Aorta (tissue), 5 donors: ENCODE results near the gene MAP3K13. TPM values are rescaled to one million over a fixed set of nuclear protein-coding genes. Genes with fewer than 3 reads are reported as not detected.
"Not testable (repeated sequence)": the region's sequence is repeated elsewhere in the genome, so short reads cannot be mapped to it uniquely, and the experiment has no call there.

Source experiments
- ATAC-seq: fragments of 200-7000 bp; cut with Tn5 transposase; one replicate; pipeline ENCODE4 v1.9.1; 2022; ENCODE audit warnings: moderate library complexity; ENCODE audit not compliant: low FRiP score
- DNase-seq, 2 donors: peaks; one replicate each; pipeline ENCODE4 v3.0.0-alpha.2; 2020
- H3K27ac ChIP-seq, 2 donors: one replicate each; pipeline ENCODE4 v1.5.1; 2013; ENCODE audit warnings: low read length in 2 of 2, mild to moderate bottlenecking in 2 of 2, moderate library complexity in 2 of 2, control low read depth in 1 of 2, inconsistent platforms in 1 of 2, low read depth in 1 of 2
- H3K27me3 ChIP-seq, 2 donors: one replicate each; pipeline ENCODE4 v1.6.1; 2013; ENCODE audit warnings: control low read depth in 1 of 2, low read length in 1 of 2, mild to moderate bottlenecking in 1 of 2, moderate library complexity in 1 of 2; ENCODE audit not compliant: insufficient read depth in 2 of 2, control insufficient read depth in 1 of 2
- H3K36me3 ChIP-seq, 2 donors: one replicate each; pipeline ENCODE4 v1.6.1; 2013; ENCODE audit warnings: control low read depth in 1 of 2, low read length in 1 of 2, mild to moderate bottlenecking in 1 of 2; ENCODE audit not compliant: insufficient read depth in 2 of 2, control insufficient read depth in 1 of 2
- H3K4me1 ChIP-seq, 2 donors: one replicate each; pipeline ENCODE4 v1.6.1; 2013; ENCODE audit warnings: low read length in 2 of 2, control low read depth in 1 of 2, mild to moderate bottlenecking in 1 of 2, moderate library complexity in 1 of 2; ENCODE audit not compliant: insufficient read depth in 2 of 2, control insufficient read depth in 1 of 2
- H3K4me3 ChIP-seq, 2 donors: one replicate each; pipeline ENCODE4 v1.5.1; 2013; ENCODE audit warnings: low read length in 2 of 2, control low read depth in 1 of 2, mild to moderate bottlenecking in 1 of 2
- H3K9me3 ChIP-seq: one replicate; pipeline ENCODE4 v1.6.1; 2013; ENCODE audit warnings: mild to moderate bottlenecking, low read length; ENCODE audit not compliant: control insufficient read depth
- WGBS, 2 donors: extraction: QIAGEN DNeasy Blood & Tissue Kit; methylation state at CpG; one replicate each; pipeline ENCODE4 v1.1.7; 2013; 5-methylcytosine and 5-hydroxymethylcytosine counted together
- intact Hi-C, 2 donors: fragments of 100-400 bp; cut with DNase I; formaldehyde crosslinking; loops; one replicate each; pipeline versions ENCODE4 v1.14.2 to v1.15.0; 2022
- polyA plus RNA-seq, 2 donors: library from polyadenylated mRNA; stranded (reverse); fragments of 200-250 nt; gene quantifications; one replicate each; pipeline ENCODE4 v1.2.3, GENCODE V29; 2013
- total RNA-seq, 2 donors: library from RNA; stranded (reverse); fragmentation: NEBNext Ultra II Directional; extraction: Animal tissue kit (Norgen Biotek cat#: 25700); gene quantifications; one replicate each; pipeline ENCODE4 v1.2.1, GENCODE V29; 2021
- donor health status: healthy with polysubstance abuse.
- donor health status: Bipolar disorder and iron deficiency.
- donor health status: DM: no; HTN: no; CAD: no.
- donor health status: DM: no; HTN: no; CAD: no.
- donor health status: DM: yes; HTN: yes; CAD: no.

Gene MAP3K13
- total and polyA plus RNA-seq, 4 donors: 19.8 to 38.4 (median 27.0) TPM

DNA sequence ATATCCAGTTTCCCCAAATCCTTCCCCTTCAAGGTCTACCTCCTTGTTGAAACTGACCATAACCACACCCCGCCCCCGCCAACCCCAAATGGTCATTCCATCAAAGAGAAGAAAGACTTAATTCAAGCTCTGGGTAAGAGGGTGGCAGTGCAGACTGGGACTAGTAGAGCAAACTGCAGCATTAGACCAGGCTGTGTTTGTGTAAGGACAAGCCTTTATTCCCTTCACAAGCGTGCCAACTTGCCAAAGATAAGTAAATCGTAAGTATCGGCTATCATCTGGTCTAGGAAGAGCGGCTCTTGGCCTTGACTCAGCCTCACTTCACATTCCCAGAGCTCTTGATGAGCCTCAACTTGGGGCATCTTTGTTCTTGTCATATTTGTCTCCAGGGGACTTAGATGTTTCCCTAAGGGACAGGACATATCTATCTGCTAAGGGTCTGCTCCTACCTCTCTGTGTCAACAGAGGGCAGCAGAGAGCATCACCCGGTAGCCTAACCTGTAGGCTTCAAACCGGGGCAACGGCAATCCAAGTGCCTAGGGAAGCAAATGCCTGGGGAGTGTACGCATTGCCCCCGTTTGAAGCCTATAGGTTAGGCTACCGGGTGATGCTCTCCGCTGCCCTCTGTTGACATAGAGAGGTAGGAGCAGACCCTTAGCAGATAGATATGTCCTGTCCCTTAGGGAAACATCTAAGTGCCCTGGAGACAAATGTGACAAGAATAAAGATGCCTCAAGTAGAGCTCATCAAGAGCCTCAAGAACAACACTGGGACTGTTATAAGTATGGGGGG is 8.9 kb upstream of the MAP3K13 start:
- intact Hi-C loops: no loop called here
- Histone ChIP-seq H3K36me3 (no peaks in the 10 kb centered on the region), H3K27ac (no peak overlapping the region), H3K4me3 (no peak overlapping the region), H3K27me3 (no peaks in the 10 kb centered on the region), H3K9me3 (no peaks in the 10 kb centered on the region), H3K4me1 (no peaks in the 10 kb centered on the region)
- ATAC-seq (no peak), DNase-seq (peak in 1 of 2 donors; percentile 61)
- 50% methylated on average over 13 of the region's 13 CpGs for WGBS, 2 donors

DNA sequence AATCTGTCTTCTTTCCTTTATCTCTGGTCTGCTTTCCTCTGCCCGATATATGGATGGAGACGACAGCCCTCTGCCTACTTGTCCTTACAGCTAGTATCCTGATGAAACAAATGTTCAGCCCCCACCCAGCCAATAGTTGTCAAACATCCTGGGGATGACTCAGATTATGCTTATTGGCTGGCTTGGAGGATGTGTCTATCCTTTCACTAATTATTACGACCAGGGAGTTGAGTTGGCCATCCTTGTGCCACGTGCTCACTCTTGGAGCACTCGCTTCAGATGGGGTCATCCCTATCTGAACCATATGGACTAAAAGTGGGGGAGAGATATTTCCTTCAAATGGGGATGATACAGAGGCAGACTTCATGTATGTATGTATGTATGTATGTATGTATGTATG is 6.4 kb upstream of the MAP3K13 start:
- Histone ChIP-seq H3K9me3 (no peaks in the 10 kb centered on the region), H3K27ac (no peak overlapping the region), H3K4me3 (no peak overlapping the region), H3K4me1 (no peaks in the 10 kb centered on the region), H3K36me3 (no peaks in the 10 kb centered on the region), H3K27me3 (no peaks in the 10 kb centered on the region)
- 85 to 87% methylated on average over 5 of the region's 5 CpGs for WGBS, 2 donors
- intact Hi-C loops: no loop called here
- ATAC-seq (no peak), DNase-seq (no peak)

DNA sequence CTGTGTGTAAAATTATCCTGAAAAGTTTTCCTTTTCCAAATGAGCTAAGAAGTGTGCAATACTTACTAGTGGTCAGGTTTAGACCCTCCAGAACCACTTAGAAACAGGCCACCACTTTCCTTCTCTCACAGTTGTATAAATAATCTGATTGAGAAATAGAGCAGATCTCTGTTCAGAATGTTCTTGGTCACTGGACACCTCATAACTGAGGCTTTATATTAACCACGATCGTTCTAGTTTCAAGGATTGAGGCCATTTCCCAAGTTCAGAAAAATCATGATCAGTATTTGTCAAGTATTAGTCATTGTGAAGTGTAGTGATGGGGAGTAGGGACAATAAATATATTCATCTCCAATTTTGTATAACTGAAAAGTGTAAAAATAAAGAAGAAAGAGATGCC is 1.0 kb upstream of the MAP3K13 start:
- no peak for DNase-seq
- H3K4me3 ChIP-seq: no peak overlapping the region
- no peak overlapping the region for H3K27ac ChIP-seq
- no peaks in the 10 kb centered on the region for H3K9me3 ChIP-seq
- 90 to 91% methylated on average over 2 of the region's 2 CpGs for WGBS, 2 donors
- H3K27me3 ChIP-seq: no peaks in the 10 kb centered on the region
- intact Hi-C loops: no loop called here
- H3K4me1 ChIP-seq: peaks cover 0 to 1% of the 10 kb centered on the region in 2 donors
- no peak for ATAC-seq
- H3K36me3 ChIP-seq: no peaks in the 10 kb centered on the region

DNA sequence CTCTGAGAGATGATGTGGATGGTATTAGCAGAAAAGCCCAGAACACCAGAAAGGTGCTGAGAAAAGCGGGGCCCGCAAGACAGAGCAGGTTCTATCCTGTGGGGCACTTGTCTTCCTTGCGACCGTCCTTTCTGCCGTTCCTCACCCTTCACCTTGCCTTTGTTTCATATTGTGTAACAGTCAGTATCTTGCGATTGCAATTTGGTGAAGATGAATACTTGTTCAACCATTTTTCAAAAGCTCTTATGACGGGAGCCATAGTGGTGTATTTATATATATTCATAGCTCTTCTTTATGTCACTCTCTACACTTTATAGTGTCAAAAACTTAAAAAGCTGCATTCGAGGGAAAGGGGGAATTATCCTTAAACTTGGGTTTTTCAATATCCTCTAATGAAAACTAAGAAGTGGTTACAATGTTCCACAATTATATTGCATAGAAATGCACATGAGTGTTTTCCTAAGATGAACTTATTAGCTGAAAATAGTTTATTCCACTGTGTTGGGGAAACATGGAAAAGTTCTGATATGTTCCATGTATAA is 797 bp downstream of the MAP3K13 start:
- H3K9me3 ChIP-seq: no peaks in the 10 kb centered on the region
- peak overlapping the region; percentile 82 to 100 for H3K4me3 ChIP-seq
- ATAC-seq: peak; percentile 64
- 10% methylated on average over 8 of the region's 8 CpGs for WGBS, 2 donors
- peaks cover 0 to 1% of the 10 kb centered on the region in 2 donors for H3K4me1 ChIP-seq
- peak overlapping the region in 1 of 2 donors; percentile 76 for H3K27ac ChIP-seq
- H3K36me3 ChIP-seq: no peaks in the 10 kb centered on the region
- intact Hi-C loops: no loop called here
- no peaks in the 10 kb centered on the region for H3K27me3 ChIP-seq
- DNase-seq: no peak

DNA sequence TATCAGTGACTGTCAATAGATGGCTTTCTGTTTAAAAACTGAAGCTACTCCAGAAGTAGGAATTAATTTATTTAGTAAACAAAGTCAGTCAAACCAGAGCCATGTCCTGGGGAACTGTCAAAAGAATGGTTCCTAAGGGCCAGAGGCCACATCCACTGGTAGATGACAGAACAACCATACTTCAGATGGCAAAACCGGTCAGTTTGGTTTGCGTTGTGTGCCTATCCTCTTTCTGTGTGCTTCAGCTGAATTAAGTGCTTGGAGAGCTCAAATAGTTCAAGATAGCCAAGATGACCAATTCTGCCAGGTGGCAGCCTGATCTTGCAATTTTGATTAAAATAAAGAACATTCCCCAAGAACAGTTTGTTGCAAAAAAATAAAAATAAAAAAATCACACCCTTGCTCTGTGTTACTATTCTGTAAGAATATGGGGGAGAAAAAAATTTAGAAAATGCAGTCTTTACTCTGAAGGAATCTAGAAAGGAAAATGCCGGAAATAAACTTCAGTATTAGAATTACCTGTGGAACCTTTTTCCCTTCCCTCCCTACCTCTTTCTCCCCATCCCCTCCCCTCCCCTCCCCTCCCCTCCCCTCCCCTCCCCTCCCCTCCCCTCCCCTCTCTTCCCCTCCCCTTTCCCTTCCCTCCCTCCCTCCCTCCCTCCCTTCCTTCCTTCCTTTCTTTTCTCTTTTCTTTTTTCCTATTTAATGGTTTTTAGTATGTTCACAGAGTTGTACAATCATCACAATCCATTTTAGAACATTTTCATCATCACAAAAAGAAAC is 2.5 kb downstream of the MAP3K13 start:
- intact Hi-C loops: no loop called here
- Histone ChIP-seq H3K4me1 (peaks cover 0 to 1% of the 10 kb centered on the region in 2 donors), H3K36me3 (no peaks in the 10 kb centered on the region), H3K9me3 (no peaks in the 10 kb centered on the region), H3K27ac (no peak overlapping the region), H3K4me3 (no peak overlapping the region), H3K27me3 (no peaks in the 10 kb centered on the region)
- 90 to 93% methylated on average over 3 of the region's 3 CpGs for whole genome bisulfite sequencing, 2 donors
- no peak for DNase-seq
- ATAC-seq: no peak

DNA sequence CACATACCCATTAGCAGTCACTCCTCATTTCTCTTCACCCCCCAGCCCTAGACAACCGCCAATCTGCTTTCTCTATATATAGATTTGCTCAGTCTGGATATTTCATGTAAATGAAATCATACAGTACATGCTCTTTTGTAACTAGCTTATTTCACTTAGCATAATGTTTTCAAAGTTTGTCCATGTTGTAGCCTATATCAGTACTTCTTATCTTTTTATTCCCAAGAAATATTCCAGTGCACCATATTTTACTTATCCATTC is 3.1 kb downstream of the MAP3K13 start:
- WGBS, 2 donors: 78 to 96% methylated on average over 1 of the region's 1 CpG
- Histone ChIP-seq H3K9me3 (no peaks in the 10 kb centered on the region), H3K36me3 (no peaks in the 10 kb centered on the region), H3K4me3 (no peak overlapping the region), H3K4me1 (peaks cover 0 to 1% of the 10 kb centered on the region in 2 donors), H3K27ac (no peak overlapping the region), H3K27me3 (no peaks in the 10 kb centered on the region)
- no peak for DNase-seq
- ATAC-seq: no peak
- intact Hi-C loops: no loop called here

DNA sequence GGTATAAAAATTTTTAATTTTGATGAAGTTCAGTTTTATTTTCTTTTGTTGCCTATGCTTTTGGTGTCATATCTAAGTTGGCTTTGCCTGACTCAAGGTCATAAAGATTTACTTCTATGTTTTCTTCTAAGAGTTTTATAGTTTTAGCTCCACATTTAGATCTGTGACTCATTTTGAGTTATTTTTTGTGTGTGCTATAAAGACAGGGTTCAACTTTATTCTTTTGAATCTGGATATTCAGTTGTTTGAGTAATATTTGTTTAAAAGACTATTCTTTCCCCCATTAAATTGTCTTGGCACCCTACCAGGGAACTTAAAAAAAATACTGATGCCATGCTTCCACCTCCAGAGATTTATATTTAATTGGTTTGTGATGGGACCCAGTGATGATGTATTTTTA is 4.0 kb downstream of the MAP3K13 start:
- H3K4me3 ChIP-seq: no peak overlapping the region
- ATAC-seq (no peak), DNase-seq (no peak)
- H3K27me3 ChIP-seq: no peaks in the 10 kb centered on the region
- H3K36me3 ChIP-seq: no peaks in the 10 kb centered on the region
- H3K9me3 ChIP-seq: no peaks in the 10 kb centered on the region
- intact Hi-C loops: no loop called here
- H3K4me1 ChIP-seq: peaks cover 0 to 1% of the 10 kb centered on the region in 2 donors
- no peak overlapping the region for H3K27ac ChIP-seq

DNA sequence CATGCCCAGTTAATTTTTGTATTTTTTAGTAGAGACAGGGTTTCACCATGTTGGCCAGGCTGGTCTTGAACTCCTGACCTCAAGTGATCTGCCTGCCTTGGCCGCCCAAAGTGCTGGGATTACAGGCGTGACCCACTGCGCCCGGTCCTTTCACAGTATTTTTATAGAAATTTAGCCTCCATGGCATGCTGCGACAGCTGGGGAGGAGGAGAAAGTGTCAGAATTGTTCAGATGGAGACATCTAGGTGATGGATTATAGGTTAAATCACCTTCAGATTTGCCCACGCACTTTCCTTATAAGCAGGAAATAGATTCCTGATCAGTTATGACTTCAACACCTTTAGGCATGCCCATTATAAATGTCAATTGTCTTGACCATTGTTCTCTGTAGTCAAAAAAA is 7.4 kb downstream of the MAP3K13 start:
- H3K27ac ChIP-seq, H3K27me3 ChIP-seq, H3K9me3 ChIP-seq, H3K36me3 ChIP-seq, intact Hi-C loops, H3K4me1 ChIP-seq, H3K4me3 ChIP-seq, DNase-seq, ATAC-seq: not testable (repeated sequence)
- WGBS, 2 donors: 79 to 81% methylated on average over 6 of the region's 6 CpGs
